Measurements from ENCODE around the gene GTPBP4.

DNA sequence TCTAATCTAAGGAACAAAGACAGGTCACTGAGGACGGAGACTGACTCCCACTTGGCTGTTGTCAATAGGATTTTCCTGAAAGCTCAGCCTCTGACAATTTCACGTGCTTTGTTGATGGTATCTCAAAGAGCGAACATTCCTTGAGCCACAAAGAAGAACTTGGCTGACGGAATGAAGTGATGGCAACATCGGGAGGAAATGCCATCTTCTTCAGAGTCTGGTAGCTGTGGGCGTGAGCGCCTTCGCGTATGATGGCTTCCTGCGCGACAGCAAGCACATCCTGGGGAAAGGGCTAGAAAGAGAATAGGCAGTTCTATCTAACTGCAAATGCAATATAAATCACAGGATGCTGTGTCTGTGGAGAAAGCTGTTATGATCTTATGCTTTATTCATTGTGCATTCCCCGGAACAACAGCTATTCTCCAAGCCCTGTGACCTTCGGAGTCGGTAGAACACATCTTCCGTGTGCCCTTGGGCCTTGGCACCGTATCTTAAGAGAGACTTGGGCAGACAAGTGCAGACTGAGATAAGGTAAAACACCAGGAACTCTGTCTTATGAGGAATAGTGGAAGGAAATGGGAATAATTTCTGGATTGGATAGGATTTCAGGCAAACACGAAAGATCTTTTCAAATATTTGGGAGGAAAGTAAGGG lies 19.6 kb upstream of the GTPBP4 start:
- TF ChIP-seq SP1 (IDR thresholded peaks at IDR 0.05) = no peak
- TF ChIP-seq ZNF384 (IDR thresholded peaks at IDR 0.05) = no peak
